Neural progenitor cell (in vitro differentiated cells): ENCODE results near the gene PTPRC.

Source experiments
- EZH2phosphoT487 ChIP-seq: fragments of 200-600 bp; sonication (generic); IDR thresholded peaks from 2 replicates; pipeline ENCODE4 v1.6.1; 2017; ENCODE audit warnings: antibody characterized with exemption
- TF ChIP-seq, protein P1 (sequence below): fragments of 200-600 bp; sonication (generic); IDR thresholded peaks from 2 replicates; pipeline ENCODE4 v1.5.1; 2017; ENCODE audit warnings: antibody characterized with exemption, mild to moderate bottlenecking

GRCh38 chr1:198611219-198611618 lies 27.6 kb upstream of the PTPRC start:
- TF ChIP-seq, protein P1, sequence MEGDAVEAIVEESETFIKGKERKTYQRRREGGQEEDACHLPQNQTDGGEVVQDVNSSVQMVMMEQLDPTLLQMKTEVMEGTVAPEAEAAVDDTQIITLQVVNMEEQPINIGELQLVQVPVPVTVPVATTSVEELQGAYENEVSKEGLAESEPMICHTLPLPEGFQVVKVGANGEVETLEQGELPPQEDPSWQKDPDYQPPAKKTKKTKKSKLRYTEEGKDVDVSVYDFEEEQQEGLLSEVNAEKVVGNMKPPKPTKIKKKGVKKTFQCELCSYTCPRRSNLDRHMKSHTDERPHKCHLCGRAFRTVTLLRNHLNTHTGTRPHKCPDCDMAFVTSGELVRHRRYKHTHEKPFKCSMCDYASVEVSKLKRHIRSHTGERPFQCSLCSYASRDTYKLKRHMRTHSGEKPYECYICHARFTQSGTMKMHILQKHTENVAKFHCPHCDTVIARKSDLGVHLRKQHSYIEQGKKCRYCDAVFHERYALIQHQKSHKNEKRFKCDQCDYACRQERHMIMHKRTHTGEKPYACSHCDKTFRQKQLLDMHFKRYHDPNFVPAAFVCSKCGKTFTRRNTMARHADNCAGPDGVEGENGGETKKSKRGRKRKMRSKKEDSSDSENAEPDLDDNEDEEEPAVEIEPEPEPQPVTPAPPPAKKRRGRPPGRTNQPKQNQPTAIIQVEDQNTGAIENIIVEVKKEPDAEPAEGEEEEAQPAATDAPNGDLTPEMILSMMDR = no peak
- no peak for TF ChIP-seq EZH2phosphoT487
